Fibroblast of gingiva (primary cell): ENCODE data around the gene LDB2.
"Not testable (repeated sequence)": the region's sequence is repeated elsewhere in the genome, so short reads cannot be mapped to it uniquely, and the experiment has no call there.

Source experiments
- DNase-seq: peaks from one replicate; pipeline ENCODE4 v3.0.0-alpha.2; 2011; ENCODE audit warnings: low read depth

Gene LDB2

GRCh38 chr4:16897991-16898827 lies at the start of gene LDB2:
TSS of gene LDB2 (minus strand) at chr4:16898645.
- DNase-seq: peak; percentile 85

GRCh38 chr4:16942491-16942890 lies 44.0 kb upstream of the LDB2 start:
- no peak for DNase-seq

GRCh38 chr4:16939178-16939577 lies 40.7 kb upstream of the LDB2 start:
- no peak for DNase-seq

GRCh38 chr4:16938512-16939040 lies 40.1 kb upstream of the LDB2 start:
- no peak for DNase-seq

GRCh38 chr4:16931339-16932305 lies 33.2 kb upstream of the LDB2 start:
- peak; percentile 24 for DNase-seq

GRCh38 chr4:16926214-16926613 lies 27.8 kb upstream of the LDB2 start:
- no peak for DNase-seq

GRCh38 chr4:16918716-16919115 lies 20.3 kb upstream of the LDB2 start:
- DNase-seq: not testable (repeated sequence)

- DNase-seq: peak; percentile 4
These were observed 18.4 kb upstream of the LDB2 start for GRCh38 chr4:16916719-16917337.

GRCh38 chr4:16916031-16916430 lies 17.6 kb upstream of the LDB2 start:
- no peak for DNase-seq

- peak; percentile 54 for DNase-seq
These were observed 15.8 kb upstream of the LDB2 start for GRCh38 chr4:16914208-16914607.

- no peak for DNase-seq
These were observed 14.5 kb upstream of the LDB2 start for GRCh38 chr4:16912896-16913295.

- DNase-seq: no peak
These were observed 10.8 kb upstream of the LDB2 start for GRCh38 chr4:16909281-16909680.

- DNase-seq: no peak
These were observed 10.1 kb upstream of the LDB2 start for GRCh38 chr4:16908377-16909021.

- DNase-seq: no peak
These were observed 1.9 kb upstream of the LDB2 start for GRCh38 chr4:16900325-16900724.

- peak; percentile 49 for DNase-seq
These were observed 1.3 kb downstream of the LDB2 start for GRCh38 chr4:16896881-16897750.

GRCh38 chr4:16894406-16894805 lies 4.0 kb downstream of the LDB2 start:
- no peak for DNase-seq

GRCh38 chr4:16893141-16893651 lies 5.2 kb downstream of the LDB2 start:
- peak; percentile 3 for DNase-seq

GRCh38 chr4:16890651-16891050 lies 7.8 kb downstream of the LDB2 start:
- no peak for DNase-seq

- DNase-seq: no peak
These were observed 8.5 kb downstream of the LDB2 start for GRCh38 chr4:16889945-16890344.

- DNase-seq: no peak
These were observed 10.6 kb downstream of the LDB2 start for GRCh38 chr4:16887887-16888286.
